Transverse colon (tissue), 4 donors: ENCODE measurements around the gene GMNN. TPM values are rescaled to one million over a fixed set of nuclear protein-coding genes. Genes with fewer than 3 reads are reported as not detected.
A peak's percentile ranks its signal among the peaks of the same experiment; 100 is the strongest.
"Not testable (repeated sequence)": the region's sequence is repeated elsewhere in the genome, so short reads cannot be mapped to it uniquely, and the experiment has no call there.

Experiments
- DNase-seq: peaks from one replicate; pipeline ENCODE4 v3.0.0-alpha.2; 2019
- H3K27ac ChIP-seq, 4 donors: fragments of 200-600 bp; sonication (generic); 2 replicates each; pipeline ENCODE4 v1.5.1; 2016 to 2018; ENCODE audit warnings: inconsistent platforms in 4 of 4
- H3K27me3 ChIP-seq: fragments of 200-600 bp; sonication (generic); 2 replicates; pipeline ENCODE4 v1.5.1; 2017; ENCODE audit warnings: inconsistent platforms
- H3K36me3 ChIP-seq, 4 donors: fragments of 200-600 bp; sonication (generic); 2 replicates each; pipeline ENCODE4 v1.5.1; 2017 to 2019; ENCODE audit warnings: inconsistent platforms in 4 of 4
- H3K4me1 ChIP-seq, 4 donors: fragments of 200-600 bp; sonication (generic); 2 replicates each; pipeline ENCODE4 v1.5.1; 2017 to 2020; ENCODE audit warnings: inconsistent platforms in 4 of 4
- H3K4me3 ChIP-seq, 4 donors: fragments of 200-600 bp; sonication (generic); 1 replicate in 1 of 4; 2 replicates in 3 of 4; pipeline versions ENCODE4 v1.5.1 to v1.6.1; 2017 to 2019; ENCODE audit warnings: inconsistent platforms in 4 of 4
- H3K9me3 ChIP-seq, 2 donors: fragments of 200-600 bp; sonication (generic); 2 replicates each; pipeline ENCODE4 v1.5.1; 2017 to 2019; ENCODE audit warnings: inconsistent platforms in 2 of 2
- CTCF ChIP-seq, 5 experiments: fragments of 200-600 bp in 3 of 5; fragments of 450-650 bp in 2 of 5; sonication (generic) in 3 of 5; IDR thresholded peaks; 1 replicate in 2 of 5; 2 replicates in 3 of 5; pipeline ENCODE4 v1.5.1; 2016 to 2017; ENCODE audit warnings: antibody characterized with exemption in 5 of 5, inconsistent platforms in 3 of 5, mild to moderate bottlenecking in 2 of 5, moderate library complexity in 1 of 5
- EP300 ChIP-seq: sonication (generic); formaldehyde crosslinking; IDR thresholded peaks from one replicate; pipeline ENCODE4 v1.6.1; 2017; ENCODE audit warnings: antibody characterized with exemption, low read depth
- POLR2A ChIP-seq: fragments of 450-650 bp; IDR thresholded peaks from one replicate; pipeline ENCODE4 v1.6.1; 2016; ENCODE audit warnings: antibody characterized with exemption, mild to moderate bottlenecking, moderate library complexity
- POLR2AphosphoS5 ChIP-seq, 3 donors: sonication (generic); formaldehyde crosslinking; IDR thresholded peaks; one replicate each; pipeline ENCODE4 v1.6.1; 2016; ENCODE audit warnings: antibody characterized with exemption in 3 of 3
- WGBS, 2 donors: methylation state at CpG; one replicate each; pipeline ENCODE4 v1.1.5; 2018; ENCODE audit warnings: low coverage in 1 of 2; 5-methylcytosine and 5-hydroxymethylcytosine counted together
- in situ Hi-C, 4 donors: fragments of 200-750 bp; cut with MboI; loops; one replicate each; pipeline versions ENCODE4 v1.15.0 to v1.15.1; 2017; ENCODE audit warnings: low sequenced_read_pairs in 3 of 4, low pct_ligation_motif_present in 1 of 4, low pct_unique_long_range_greater_than_20kb in 1 of 4
- intact Hi-C: fragments of 100-400 bp; cut with DNase I; formaldehyde crosslinking; loops from one replicate; pipeline ENCODE4 v1.15.1; 2023; ENCODE audit warnings: low total_unique reads
- total RNA-seq, 4 donors: library from RNA; depleted of rRNA; stranded (reverse); fragments of >200 nt; gene quantifications; one replicate each; pipeline ENCODE4 v1.1.0, GENCODE V29; 2016

Gene GMNN
- total RNA-seq, result 10 to 100 TPM in 3 of 4 donors, 1 to 10 TPM in 1; 8.2 to 45.7 (median 23.2) TPM

DNA sequence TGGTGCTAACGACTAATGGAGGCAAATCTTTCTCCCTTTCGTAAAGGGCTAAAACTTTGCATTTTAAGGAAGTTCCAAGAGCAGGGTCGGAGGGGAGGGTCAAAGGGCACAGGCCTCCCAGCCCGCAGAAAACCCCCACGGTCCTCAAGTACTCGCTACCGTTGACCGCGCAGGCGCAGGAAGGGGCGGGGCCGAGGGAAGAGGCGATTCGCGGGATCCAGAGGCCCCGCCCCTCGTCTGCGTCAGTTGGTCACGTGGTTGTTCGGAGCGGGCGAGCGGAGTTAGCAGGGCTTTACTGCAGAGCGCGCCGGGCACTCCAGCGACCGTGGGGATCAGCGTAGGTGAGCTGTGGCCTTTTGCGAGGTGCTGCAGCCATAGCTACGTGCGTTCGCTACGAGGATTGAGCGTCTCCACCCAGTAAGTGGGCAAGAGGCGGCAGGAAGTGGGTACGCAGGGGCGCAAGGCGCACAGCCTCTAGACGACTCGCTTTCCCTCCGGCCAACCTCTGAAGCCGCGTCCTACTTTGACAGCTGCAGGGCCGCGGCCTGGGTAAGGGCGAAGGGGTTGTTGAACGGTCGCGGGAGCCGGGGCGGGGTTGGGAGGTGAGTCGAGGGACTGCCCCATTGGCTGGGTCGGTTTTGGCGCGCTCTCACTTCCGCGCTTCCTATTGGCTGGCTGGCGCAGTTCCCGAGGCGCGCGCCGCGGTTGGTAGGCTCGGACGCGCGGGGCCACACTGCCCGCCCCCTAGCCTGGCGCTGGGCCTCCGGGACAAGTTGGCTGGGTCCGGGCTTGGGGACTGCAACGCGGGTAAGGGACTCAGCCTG is at the start of gene GMNN:
GMNN (plus strand) TSS at position 242 of the 824 bp plus-strand sequence. CDS start 2,310 bp downstream, outside the sequence.
- Histone ChIP-seq H3K4me3 (peak within 1 kb of the TSS; percentile 68 to 91 (median 80)), H3K27ac (peak within 1 kb of the TSS; percentile 92 to 99 (median 98)), H3K27me3 (no peaks in the 10 kb centered on the region), H3K9me3 (no peaks in the 10 kb centered on the region), H3K4me1 (peaks cover 3 to 32% (median 9%) of the 10 kb centered on the region in 4 donors), H3K36me3 (no peaks in the 10 kb centered on the region)
- TF ChIP-seq POLR2AphosphoS5 (IDR thresholded peaks at IDR 0.05) (peak; percentile 75 to 89 (median 83)), EP300 (no peak), CTCF (IDR thresholded peaks at IDR 0.05) (peak in 1 of 5 experiments; percentile 15), POLR2A (peak; percentile 80)
- WGBS, 2 donors, result 0% methylated on average over 2 to 57 of the region's 75 CpGs
- peak; percentile 99 for DNase-seq
- in situ Hi-C loops (loop anchor here in 2 of 4 donors (5.0 to 25.0 kb wide), 3 partner anchors 58 to 188 kb away; partner anchors contain the start of gene C6orf62 (in 1 of the 2)), intact Hi-C loops (no loop called here)

- H3K36me3 ChIP-seq, intact Hi-C loops, DNase-seq, H3K4me1 ChIP-seq, H3K27me3 ChIP-seq, H3K4me3 ChIP-seq, in situ Hi-C loops, H3K27ac ChIP-seq: not testable (repeated sequence)
- peaks cover 10 to 19% of the 10 kb centered on the region in 2 donors for H3K9me3 ChIP-seq
- 94 to 100% methylated on average over 2 to 3 of the region's 3 CpGs for WGBS, 2 donors
These were observed 44.1 kb upstream of the GMNN start for GRCh38 chr6:24730653-24731052.

DNA sequence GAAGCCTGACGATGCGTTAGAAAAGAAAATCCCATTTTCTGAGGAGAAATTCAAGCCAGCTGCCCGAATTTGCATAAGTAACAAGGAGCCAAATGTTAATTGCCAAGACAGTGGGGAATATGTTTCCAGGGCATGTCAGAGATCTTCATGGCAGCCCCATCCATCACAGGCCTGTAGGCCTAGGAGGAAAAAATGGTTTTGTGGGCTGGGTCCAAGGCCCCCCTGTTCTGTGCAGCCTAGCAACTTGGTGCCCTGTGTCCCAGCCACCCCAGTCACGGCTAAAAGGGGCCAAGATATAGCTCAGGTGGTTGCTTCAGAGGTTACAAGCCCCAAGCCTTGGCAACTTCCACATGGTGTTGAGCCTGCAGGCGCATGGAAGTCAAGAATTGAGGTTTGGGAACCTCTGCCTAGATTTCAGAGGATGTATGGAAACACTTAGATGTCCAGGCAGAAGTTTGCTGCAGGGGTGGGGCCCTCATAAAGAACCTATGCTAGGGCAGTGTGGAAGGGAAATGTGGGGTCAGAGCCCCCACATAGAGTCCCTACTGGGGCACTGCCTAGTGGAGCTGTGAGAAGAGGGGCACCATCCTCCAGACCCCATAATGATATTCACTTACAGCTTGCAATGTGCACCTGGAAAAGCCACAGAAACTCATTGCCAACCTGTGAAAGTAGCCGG is 43.1 kb upstream of the GMNN start:
- in situ Hi-C loops, H3K4me1 ChIP-seq, H3K27ac ChIP-seq, H3K27me3 ChIP-seq, H3K4me3 ChIP-seq, DNase-seq, H3K36me3 ChIP-seq, intact Hi-C loops: not testable (repeated sequence)
- WGBS, 2 donors, result 83 to 96% methylated on average over 3 to 6 of the region's 6 CpGs
- peaks cover 10 to 19% of the 10 kb centered on the region in 2 donors for H3K9me3 ChIP-seq

- DNase-seq, result no peak
- no peak overlapping the region for H3K27ac ChIP-seq
- TF ChIP-seq POLR2AphosphoS5 (IDR thresholded peaks at IDR 0.05) (no peak), EP300 (no peak), CTCF (IDR thresholded peaks at IDR 0.05) (no peak), POLR2A (no peak)
- H3K4me1 ChIP-seq, result no peaks in the 10 kb centered on the region
- H3K36me3 ChIP-seq, result no peaks in the 10 kb centered on the region
- no peaks in the 10 kb centered on the region for H3K27me3 ChIP-seq
- intact Hi-C loops (no loop called here), in situ Hi-C loops (no loop called here)
- no peak overlapping the region for H3K4me3 ChIP-seq
- 97 to 100% methylated on average over 1 of the region's 1 CpG for WGBS, 2 donors
- peaks cover 10 to 19% of the 10 kb centered on the region in 2 donors for H3K9me3 ChIP-seq
These were observed 40.6 kb upstream of the GMNN start for GRCh38 chr6:24734166-24734565.

- H3K36me3 ChIP-seq, H3K4me1 ChIP-seq, H3K4me3 ChIP-seq, H3K27me3 ChIP-seq, in situ Hi-C loops, DNase-seq, intact Hi-C loops, H3K27ac ChIP-seq: not testable (repeated sequence)
- peaks cover 10 to 19% of the 10 kb centered on the region in 2 donors for H3K9me3 ChIP-seq
- 77 to 100% methylated on average over 4 of the region's 4 CpGs for WGBS, 2 donors
These were observed 40.0 kb upstream of the GMNN start for GRCh38 chr6:24734710-24735109.
